ENCODE data around the gene RNF112. TPM values are rescaled to one million over a fixed set of nuclear protein-coding genes. Genes with fewer than 3 reads are reported as not detected.
"Not testable (repeated sequence)": the region's sequence is repeated elsewhere in the genome, so short reads cannot be mapped to it uniquely, and the experiment has no call there.

The RNF112 gene
- total RNA-seq, 2 donors from 2014 or later = 0.84 to 1.6 TPM

GRCh38 chr17:19441288-19441687 is 30.3 kb downstream of the RNF112 start:
- not testable (repeated sequence) for H3K9me3 Mint-ChIP-seq; ATAC-seq (replicated peaks in 1 of 2); H3K36me3 Mint-ChIP-seq (ENCODE audit: insufficient read depth in 2 of 2); DNase-seq; H3K27ac Mint-ChIP-seq; H3K4me1 Mint-ChIP-seq (ENCODE audit: low read depth); H3K4me3 Mint-ChIP-seq
- peaks cover 25% of the 10 kb centered on the region for H3K27me3 Mint-ChIP-seq (ENCODE audit: low read depth)

- Mint-ChIP-seq H3K4me1 (ENCODE audit: low read depth) (peaks cover 11% of the 10 kb centered on the region), H3K27ac (no peak overlapping the region), H3K36me3 (ENCODE audit: insufficient read depth in 2 of 2) (peaks cover 5 to 7% of the 10 kb centered on the region in 2 donors), H3K4me3 (no peak overlapping the region), H3K27me3 (ENCODE audit: low read depth) (peaks cover 25% of the 10 kb centered on the region), H3K9me3 (peaks cover 4 to 6% of the 10 kb centered on the region in 2 donors)
- ATAC-seq (replicated peaks in 1 of 2) (no peak), DNase-seq (no peak)
These were observed 31.7 kb downstream of the RNF112 start for GRCh38 chr17:19442731-19443130.

- Mint-ChIP-seq H3K36me3 (ENCODE audit: insufficient read depth in 2 of 2) (peaks cover 5 to 7% of the 10 kb centered on the region in 2 donors), H3K9me3 (peaks cover 4 to 6% of the 10 kb centered on the region in 2 donors), H3K4me1 (ENCODE audit: low read depth) (peaks cover 11% of the 10 kb centered on the region), H3K27me3 (ENCODE audit: low read depth) (peaks cover 25% of the 10 kb centered on the region), H3K27ac (no peak overlapping the region), H3K4me3 (no peak overlapping the region)
- ATAC-seq (replicated peaks in 1 of 2) = no peak
- DNase-seq = no peak
These were observed 32.1 kb downstream of the RNF112 start for GRCh38 chr17:19443148-19443547.

- H3K9me3 Mint-ChIP-seq = peaks cover 4 to 6% of the 10 kb centered on the region in 2 donors
- peaks cover 16% of the 10 kb centered on the region for H3K27me3 Mint-ChIP-seq (ENCODE audit: low read depth)
- peaks cover 11% of the 10 kb centered on the region for H3K4me1 Mint-ChIP-seq (ENCODE audit: low read depth)
These were observed 34.1 kb downstream of the RNF112 start for GRCh38 chr17:19445105-19445504.

GRCh38 chr17:19446577-19446976 is 35.5 kb downstream of the RNF112 start:
- H3K4me3 Mint-ChIP-seq; H3K36me3 Mint-ChIP-seq (ENCODE audit: insufficient read depth in 2 of 2); H3K4me1 Mint-ChIP-seq (ENCODE audit: low read depth); DNase-seq; H3K27ac Mint-ChIP-seq; ATAC-seq (replicated peaks in 1 of 2); H3K9me3 Mint-ChIP-seq: not testable (repeated sequence)
- H3K27me3 Mint-ChIP-seq (ENCODE audit: low read depth) = peaks cover 12% of the 10 kb centered on the region

More at GRCh38 chr17:19445105-19445504, 34.1 kb downstream of the RNF112 start:
- Mint-ChIP-seq H3K4me3 (no peak overlapping the region), H3K36me3 (ENCODE audit: insufficient read depth in 2 of 2) (peaks cover 5 to 7% of the 10 kb centered on the region in 2 donors), H3K27ac (no peak overlapping the region)
- ATAC-seq (replicated peaks in 1 of 2) = no peak
- no peak for DNase-seq

- H3K4me1 Mint-ChIP-seq (ENCODE audit: low read depth) = peaks cover 5% of the 10 kb centered on the region
- no peak overlapping the region for H3K27ac Mint-ChIP-seq
- DNase-seq (peak; percentile 63 to 78), ATAC-seq (replicated peaks in 1 of 2) (peak in 1 of 2 donors; percentile 30)
- H3K27me3 Mint-ChIP-seq (ENCODE audit: low read depth) = peaks cover 12% of the 10 kb centered on the region
- peaks cover 5 to 7% of the 10 kb centered on the region in 2 donors for H3K36me3 Mint-ChIP-seq (ENCODE audit: insufficient read depth in 2 of 2)
- peaks cover 4 to 6% of the 10 kb centered on the region in 2 donors for H3K9me3 Mint-ChIP-seq
- H3K4me3 Mint-ChIP-seq = no peak overlapping the region
These were observed 36.1 kb downstream of the RNF112 start for GRCh38 chr17:19447085-19447583.

GRCh38 chr17:19448341-19449268 is 37.6 kb downstream of the RNF112 start:
- Mint-ChIP-seq H3K9me3 (peaks cover 0 to 2% of the 10 kb centered on the region in 2 donors), H3K27me3 (ENCODE audit: low read depth) (peaks cover 12% of the 10 kb centered on the region), H3K4me3 (no peak overlapping the region), H3K4me1 (ENCODE audit: low read depth) (peaks cover 5% of the 10 kb centered on the region), H3K27ac (no peak overlapping the region), H3K36me3 (ENCODE audit: insufficient read depth in 2 of 2) (peaks cover 0 to 3% of the 10 kb centered on the region in 2 donors)
- DNase-seq (no peak), ATAC-seq (replicated peaks in 1 of 2) (no peak)

GRCh38 chr17:19449656-19450055 is 38.6 kb downstream of the RNF112 start:
- Mint-ChIP-seq H3K9me3 (peaks cover 0 to 2% of the 10 kb centered on the region in 2 donors), H3K27me3 (ENCODE audit: low read depth) (peaks cover 11% of the 10 kb centered on the region), H3K36me3 (ENCODE audit: insufficient read depth in 2 of 2) (peaks cover 0 to 1% of the 10 kb centered on the region in 2 donors), H3K4me3 (no peak overlapping the region), H3K4me1 (ENCODE audit: low read depth) (peaks cover 5% of the 10 kb centered on the region), H3K27ac (no peak overlapping the region)
- ATAC-seq (replicated peaks in 1 of 2) (no peak), DNase-seq (no peak)

GRCh38 chr17:19453296-19453695 is 42.3 kb downstream of the RNF112 start:
- ATAC-seq (replicated peaks in 1 of 2) (no peak), DNase-seq (no peak)
- Mint-ChIP-seq H3K4me3 (no peak overlapping the region), H3K27ac (no peak overlapping the region), H3K36me3 (ENCODE audit: insufficient read depth in 2 of 2) (no peaks in the 10 kb centered on the region), H3K27me3 (ENCODE audit: low read depth) (peaks cover 5% of the 10 kb centered on the region), H3K4me1 (ENCODE audit: low read depth) (no peaks in the 10 kb centered on the region), H3K9me3 (no peaks in the 10 kb centered on the region)

GRCh38 chr17:19454074-19454473 is 43.0 kb downstream of the RNF112 start:
- Mint-ChIP-seq H3K4me1 (ENCODE audit: low read depth) (peaks cover 4% of the 10 kb centered on the region), H3K27ac (no peak overlapping the region)

GRCh38 chr17:19456016-19456927 is 45.2 kb downstream of the RNF112 start:
- no peaks in the 10 kb centered on the region for H3K27me3 Mint-ChIP-seq (ENCODE audit: low read depth)
- DNase-seq (no peak), ATAC-seq (replicated peaks in 1 of 2) (no peak)
- H3K4me3 Mint-ChIP-seq = no peak overlapping the region
- no peaks in the 10 kb centered on the region for H3K36me3 Mint-ChIP-seq (ENCODE audit: insufficient read depth in 2 of 2)
- H3K4me1 Mint-ChIP-seq (ENCODE audit: low read depth) = peaks cover 9% of the 10 kb centered on the region
- H3K9me3 Mint-ChIP-seq = no peaks in the 10 kb centered on the region
- H3K27ac Mint-ChIP-seq = no peak overlapping the region

More at GRCh38 chr17:19454074-19454473, 43.0 kb downstream of the RNF112 start:
- no peak overlapping the region for H3K4me3 Mint-ChIP-seq
- no peak for ATAC-seq (replicated peaks in 1 of 2)
- no peaks in the 10 kb centered on the region for H3K36me3 Mint-ChIP-seq (ENCODE audit: insufficient read depth in 2 of 2)
- DNase-seq = no peak
- no peaks in the 10 kb centered on the region for H3K9me3 Mint-ChIP-seq
- H3K27me3 Mint-ChIP-seq (ENCODE audit: low read depth) = peaks cover under 1% of the 10 kb centered on the region

- H3K27ac Mint-ChIP-seq = no peak overlapping the region
- ATAC-seq (replicated peaks in 1 of 2) = no peak
- no peak for DNase-seq
- H3K27me3 Mint-ChIP-seq (ENCODE audit: low read depth) = no peaks in the 10 kb centered on the region
- no peaks in the 10 kb centered on the region for H3K36me3 Mint-ChIP-seq (ENCODE audit: insufficient read depth in 2 of 2)
- no peaks in the 10 kb centered on the region for H3K9me3 Mint-ChIP-seq
- H3K4me1 Mint-ChIP-seq (ENCODE audit: low read depth) = peaks cover 9% of the 10 kb centered on the region
- H3K4me3 Mint-ChIP-seq = no peak overlapping the region
These were observed 46.0 kb downstream of the RNF112 start for GRCh38 chr17:19457046-19457445.
